HepG2 (cell line): ENCODE measurements around the gene SLC22A31. TPM values are rescaled to one million over a fixed set of nuclear protein-coding genes. Genes with fewer than 3 reads are reported as not detected.
A peak's percentile ranks its signal among the peaks of the same experiment; 100 is the strongest.

ENCODE experiments used
- ATF4 ChIP-seq, 2 experiments: fragments of 450-650 bp in 1 of 2; sonication (generic) in 1 of 2; formaldehyde crosslinking; IDR thresholded peaks; 2 replicates each; pipeline versions ENCODE4 v1.5.0 to v1.8.0; 2020 to 2022; ENCODE audit warnings: mild to moderate bottlenecking in 1 of 2, missing genetic modification reagents in 1 of 2
- BHLHE40 ChIP-seq: IDR thresholded peaks from 2 replicates; pipeline ENCODE4 v1.6.1; 2011; ENCODE audit warnings: low read length, improper control_type of control experiment
- CREB3 ChIP-seq: sonication (generic); formaldehyde crosslinking; IDR thresholded peaks from 2 replicates; pipeline ENCODE4 v1.5.0; 2020; ENCODE audit warnings: missing genetic modification reagents
- FOXK1 ChIP-seq: sonication (generic); formaldehyde crosslinking; IDR thresholded peaks from 2 replicates; pipeline ENCODE4 v1.4.0; 2020; ENCODE audit warnings: low read depth, missing genetic modification reagents, borderline replicate concordance
- HHEX ChIP-seq: IDR thresholded peaks from 2 replicates; pipeline ENCODE4 v1.6.1; 2016; ENCODE audit warnings: control low read depth
- HOMEZ ChIP-seq: IDR thresholded peaks from 2 replicates; pipeline ENCODE4 v1.6.1; 2016; ENCODE audit warnings: low read depth
- KDM6A ChIP-seq: IDR thresholded peaks from 2 replicates; pipeline ENCODE4 v1.6.1; 2016; ENCODE audit warnings: low read depth
- MIER3 ChIP-seq: IDR thresholded peaks from 2 replicates; pipeline ENCODE4 v1.6.1; 2016; ENCODE audit warnings: missing compliant biosample characterization, borderline replicate concordance
- NBN ChIP-seq: fragments of 450-650 bp; conservative IDR thresholded peaks from 2 replicates; pipeline ENCODE4 v1.6.1; 2017
- NKX3-1 ChIP-seq: sonication (generic); formaldehyde crosslinking; IDR thresholded peaks from 2 replicates; pipeline ENCODE4 v1.5.0; 2020; ENCODE audit warnings: missing genetic modification reagents
- RBAK ChIP-seq: sonication (generic); formaldehyde crosslinking; IDR thresholded peaks from 2 replicates; pipeline ENCODE4 v1.5.1; 2020; ENCODE audit warnings: mild to moderate bottlenecking, missing genetic modification reagents
- RXRB ChIP-seq: IDR thresholded peaks from 2 replicates; pipeline ENCODE4 v1.6.1; 2016; ENCODE audit warnings: borderline replicate concordance, missing genetic modification reagents, missing compliant biosample characterization
- SALL2 ChIP-seq: sonication (generic); formaldehyde crosslinking; IDR thresholded peaks from 2 replicates; pipeline ENCODE4 v1.8.1; 2023; ENCODE audit warnings: mild to moderate bottlenecking, missing genetic modification reagents, inconsistent platforms
- SCMH1 ChIP-seq: sonication (generic); formaldehyde crosslinking; IDR thresholded peaks from 2 replicates; pipeline ENCODE4 v1.9.0; 2021; ENCODE audit warnings: missing genetic modification reagents, mild to moderate bottlenecking, borderline replicate concordance
- SOX6 ChIP-seq, 2 experiments: fragments of 450-650 bp in 1 of 2; sonication (generic) in 1 of 2; formaldehyde crosslinking in 1 of 2; IDR thresholded peaks; 2 replicates each; pipeline versions ENCODE4 v1.4.0 to v1.6.1; 2017 to 2020; ENCODE audit warnings: antibody characterized with exemption in 1 of 2, mild to moderate bottlenecking in 1 of 2, missing genetic modification reagents in 1 of 2
- STAG1 ChIP-seq: sonication (generic); formaldehyde crosslinking; IDR thresholded peaks from 2 replicates; pipeline ENCODE4 v1.4.0; 2020; ENCODE audit warnings: missing genetic modification reagents
- ZBTB10 ChIP-seq: sonication (generic); formaldehyde crosslinking; IDR thresholded peaks from 2 replicates; pipeline ENCODE4 v1.4.0; 2020; ENCODE audit warnings: missing genetic modification reagents, borderline replicate concordance
- ZNF232 ChIP-seq: sonication (generic); formaldehyde crosslinking; IDR thresholded peaks from 2 replicates; pipeline ENCODE4 v1.4.0; 2020; ENCODE audit warnings: missing genetic modification reagents, borderline replicate concordance
- ZNF256 ChIP-seq: sonication (generic); formaldehyde crosslinking; conservative IDR thresholded peaks from 2 replicates; pipeline ENCODE4 v1.4.0; 2020; ENCODE audit warnings: missing genetic modification reagents
- ZNF639 ChIP-seq: conservative IDR thresholded peaks from 2 replicates; pipeline ENCODE4 v1.6.1; 2018; ENCODE audit warnings: missing genetic modification reagents
- polyA plus RNA-seq, 8 experiments: library from polyadenylated mRNA; depleted of rRNA in 3 of 8; stranded (reverse) in 7 of 8; unstranded in 1 of 8; fragments of >200 nt; fragmentation: Illumina TruSeq in 4 of 8; extraction: Trizol in 4 of 8; gene quantifications; 2 replicates each; pipeline versions ENCODE4 v1.2.1 to v1.2.3, GENCODE V29; 2011 to 2016; ENCODE audit warnings: low read depth in 4 of 8, missing spikeins in 1 of 8, mixed read lengths in 1 of 8; ENCODE audit not compliant: insufficient read depth in 1 of 8
- total RNA-seq, 5 experiments: library from RNA; depleted of rRNA; stranded (reverse); fragments of >200 nt; fragmentation: Illumina TruSeq; extraction: Trizol; gene quantifications; 2 replicates each; pipeline ENCODE4 v1.2.3, GENCODE V29; 2016; ENCODE audit warnings: low read depth in 1 of 5
- TF ChIP-seq, protein P1 (sequence below): sonication (generic); formaldehyde crosslinking; IDR thresholded peaks from 2 replicates; pipeline ENCODE4 v1.8.0; 2022; ENCODE audit warnings: mild to moderate bottlenecking, missing genetic modification reagents, moderate library complexity

SLC22A31 gene
- total and polyA plus RNA-seq, 2 of the 13 experiments (the other 11 are each of a cell fraction or from before 2014, with no cell fraction given): 67.3 to 83.3 TPM

DNA sequence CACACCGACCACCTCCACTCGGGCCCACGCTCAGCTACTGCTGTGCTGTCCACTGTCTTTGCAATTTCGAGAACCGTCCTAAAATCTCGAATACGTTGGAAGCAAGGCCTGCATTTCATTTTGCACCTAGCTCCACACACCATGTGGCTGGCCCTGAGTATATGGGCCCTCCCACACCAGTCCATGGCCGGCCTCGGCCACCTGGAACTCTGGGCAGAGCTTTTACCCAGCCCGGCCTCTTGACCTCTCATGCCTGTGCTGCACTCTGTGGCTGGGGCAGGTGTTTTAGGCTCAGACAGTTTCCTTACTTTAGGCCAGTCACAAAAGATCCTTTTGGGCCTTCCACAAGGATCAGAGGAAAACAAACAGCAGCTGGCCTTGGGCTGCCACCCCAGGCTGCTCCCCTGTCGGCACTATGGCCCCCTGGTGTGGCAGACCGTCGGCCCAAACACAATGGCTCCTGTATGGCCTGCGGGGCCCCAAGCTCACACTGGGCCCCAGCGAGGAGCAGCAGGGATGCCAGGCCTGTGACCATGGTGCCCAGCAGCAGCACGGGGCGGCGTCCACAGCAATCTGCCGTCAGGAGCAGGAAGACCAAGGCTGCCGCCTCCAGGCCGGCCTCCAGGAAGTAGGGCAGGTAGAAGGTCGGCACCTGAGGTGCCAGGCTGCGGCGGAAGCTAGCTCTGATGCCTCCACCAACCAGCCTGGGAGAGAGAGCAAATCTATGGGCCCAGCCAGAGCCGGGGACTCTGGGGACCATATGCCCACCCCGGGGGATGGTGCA lies 2.5 kb downstream of the SLC22A31 start (continued):
- TF ChIP-seq STAG1 (no peak; the same call in 1 of the 2 replicates), NKX3-1 (CRISPR knock-in tag) (0 out of 2 replicates have a peak, but pooled peaks have one; percentile 69), ZBTB10 (CRISPR knock-in tag) (peak; percentile 90; the same call in 1 of the 2 replicates), ZNF639 (CRISPR knock-in tag) (peak; percentile 56; the same call in 1 of the 2 replicates), NBN (no peak), ATF4 (CRISPR knock-in tag; IDR thresholded peaks at IDR 0.05) (peak in 1 of 2 experiments; percentile 35; a peak in 2 of 4 replicates), RBAK (CRISPR knock-in tag) (no peak), KDM6A (CRISPR knock-in tag) (peak; percentile 78), RXRB (peak; percentile 82), HOMEZ (0 out of 2 replicates have a peak, but pooled peaks have one; percentile 10), ZNF256 (CRISPR knock-in tag) (no peak), ZNF232 (CRISPR knock-in tag) (peak; percentile 75; the same call in 1 of the 2 replicates), CREB3 (CRISPR knock-in tag) (no peak), SCMH1 (CRISPR knock-in tag) (no peak), FOXK1 (CRISPR knock-in tag) (0 out of 2 replicates have a peak, but pooled peaks have one; percentile 54), SALL2 (CRISPR knock-in tag) (peak; percentile 69; the same call in 1 of the 2 replicates), SOX6 (IDR thresholded peaks at IDR 0.05) (no peak), SOX6 (CRISPR knock-in tag; IDR thresholded peaks at IDR 0.05) (peak; percentile 99), BHLHE40 (peak; percentile 48), MIER3 (CRISPR knock-in tag) (peak; percentile 79; the same call in 1 of the 2 replicates), HHEX (CRISPR knock-in tag) (no peak)
- TF ChIP-seq, protein P1, sequence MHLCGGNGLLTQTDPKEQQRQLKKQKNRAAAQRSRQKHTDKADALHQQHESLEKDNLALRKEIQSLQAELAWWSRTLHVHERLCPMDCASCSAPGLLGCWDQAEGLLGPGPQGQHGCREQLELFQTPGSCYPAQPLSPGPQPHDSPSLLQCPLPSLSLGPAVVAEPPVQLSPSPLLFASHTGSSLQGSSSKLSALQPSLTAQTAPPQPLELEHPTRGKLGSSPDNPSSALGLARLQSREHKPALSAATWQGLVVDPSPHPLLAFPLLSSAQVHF: peak; percentile 66; the same call in 1 of the 2 replicates
